CD14-positive monocyte (primary cell): ENCODE data around the gene ZNF800. TPM values are rescaled to one million over a fixed set of nuclear protein-coding genes. Genes with fewer than 3 reads are reported as not detected.

Experiments used
- DNase-seq, 3 donors: peaks; one replicate each; pipeline ENCODE4 v3.0.0-alpha.2; 2011 to 2022
- H2AFZ ChIP-seq: 2 replicates; pipeline ENCODE4 v1.6.0; 2012; ENCODE audit warnings: mild to moderate bottlenecking, low read depth, low read length, inconsistent platforms; ENCODE audit not compliant: insufficient read depth, poor library complexity, severe bottlenecking
- H3K27ac ChIP-seq, 2 donors: 1 replicate in 1 of 2; 2 replicates in 1 of 2; pipeline ENCODE4 v1.5.1; 2012 to 2013; ENCODE audit warnings: low read length in 2 of 2, control low read depth in 1 of 2, inconsistent platforms in 1 of 2, low read depth in 1 of 2, mild to moderate bottlenecking in 1 of 2
- H3K27me3 ChIP-seq, 2 donors: one replicate each; pipeline versions ENCODE4 v1.6.0 to v1.6.1; 2011 to 2013; ENCODE audit warnings: low read length in 2 of 2; ENCODE audit not compliant: control insufficient read depth in 2 of 2, insufficient read depth in 2 of 2
- H3K36me3 ChIP-seq, 2 donors: replicated peaks in 1 of 2; 1 replicate in 1 of 2; 2 replicates in 1 of 2; pipeline versions ENCODE4 v1.5.1 to v1.6.1; 2012 to 2013; ENCODE audit warnings: low read length in 2 of 2, control low read depth in 1 of 2, inconsistent platforms in 1 of 2, mild to moderate bottlenecking in 1 of 2; ENCODE audit not compliant: insufficient read depth in 2 of 2, control insufficient read depth in 1 of 2
- H3K4me1 ChIP-seq, 2 donors: 1 replicate in 1 of 2; 2 replicates in 1 of 2; pipeline versions ENCODE4 v1.5.1 to v1.6.1; 2012 to 2013; ENCODE audit warnings: low read length in 2 of 2, control low read depth in 1 of 2, inconsistent platforms in 1 of 2, mild to moderate bottlenecking in 1 of 2, moderate library complexity in 1 of 2; ENCODE audit not compliant: insufficient read depth in 2 of 2, control insufficient read depth in 1 of 2
- H3K4me2 ChIP-seq: replicated peaks from 2 replicates; pipeline ENCODE3; 2012; ENCODE audit warnings: low read length, moderate library complexity, mild to moderate bottlenecking; ENCODE audit not compliant: poor library complexity, severe bottlenecking; ENCODE audit errors: extremely low read depth
- H3K4me3 ChIP-seq, 3 experiments: fragments of 200-600 bp in 1 of 3; sonication (generic) in 1 of 3; replicated peaks in 1 of 3; 1 replicate in 2 of 3; 2 replicates in 1 of 3; pipeline ENCODE4 v1.5.1; 2011 to 2013; ENCODE audit warnings: low read length in 3 of 3, mild to moderate bottlenecking in 3 of 3, control low read depth in 2 of 3, low read depth in 2 of 3, inconsistent platforms in 1 of 3, moderate library complexity in 1 of 3
- H3K79me2 ChIP-seq: 2 replicates; pipeline ENCODE4 v1.6.0; 2012; ENCODE audit warnings: mild to moderate bottlenecking, control low read depth, inconsistent platforms, low read length, moderate library complexity; ENCODE audit not compliant: insufficient read depth
- H3K9ac ChIP-seq: 2 replicates; pipeline ENCODE4 v1.6.0; 2017; ENCODE audit warnings: low read length, mild to moderate bottlenecking; ENCODE audit not compliant: insufficient read depth, poor library complexity, severe bottlenecking
- H3K9me3 ChIP-seq, 2 donors: replicated peaks in 1 of 2; 1 replicate in 1 of 2; 2 replicates in 1 of 2; pipeline versions ENCODE4 v1.5.1 to v1.6.1; 2012 to 2013; ENCODE audit warnings: low read length in 2 of 2, control low read depth in 1 of 2; ENCODE audit not compliant: control insufficient read depth in 1 of 2, insufficient read depth in 1 of 2
- H4K20me1 ChIP-seq: 2 replicates; pipeline ENCODE4 v1.6.0; 2012; ENCODE audit warnings: mild to moderate bottlenecking, low read length, control low read depth, moderate library complexity; ENCODE audit not compliant: insufficient read depth
- H3K27ac Mint-ChIP-seq, 7 donors: one replicate each; pipeline ENCODE4 v1.8.0; 2020; ENCODE audit warnings: mild to moderate bottlenecking in 7 of 7, mixed read lengths in 7 of 7, moderate library complexity in 6 of 7, inconsistent platforms in 2 of 7
- H3K27me3 Mint-ChIP-seq, 3 donors: one replicate each; pipeline ENCODE4 v1.8.0; 2021 to 2022; ENCODE audit warnings: low read depth in 3 of 3, mild to moderate bottlenecking in 3 of 3, mixed read lengths in 3 of 3, moderate library complexity in 3 of 3, inconsistent platforms in 1 of 3
- H3K36me3 Mint-ChIP-seq, 2 donors: one replicate each; pipeline ENCODE4 v1.8.0; 2020; ENCODE audit warnings: mixed read lengths in 2 of 2, inconsistent platforms in 1 of 2, mild to moderate bottlenecking in 1 of 2
- H3K4me1 Mint-ChIP-seq: one replicate; pipeline ENCODE4 v1.8.0; 2020; ENCODE audit warnings: mild to moderate bottlenecking, mixed read lengths
- H3K4me3 Mint-ChIP-seq, 2 donors: one replicate each; pipeline ENCODE4 v1.8.0; 2020; ENCODE audit warnings: mild to moderate bottlenecking in 2 of 2, mixed read lengths in 2 of 2, moderate library complexity in 1 of 2
- H3K9me3 Mint-ChIP-seq, 7 donors: one replicate each; pipeline ENCODE4 v1.8.0; 2020 to 2022; ENCODE audit warnings: mixed read lengths in 7 of 7, mild to moderate bottlenecking in 6 of 7, moderate library complexity in 6 of 7, inconsistent platforms in 2 of 7
- CTCF ChIP-seq: fragments of 200-600 bp; IDR thresholded peaks from one replicate; pipeline ENCODE4 v1.8.0; 2022; ENCODE audit warnings: antibody characterized with exemption, mild to moderate bottlenecking
- whole genome bisulfite sequencing: methylation state at CpG from one replicate; pipeline ENCODE4 v1.1.5; 2013; ENCODE audit warnings: missing lambda C conversion rate; ENCODE audit not compliant: insufficient coverage; 5-methylcytosine and 5-hydroxymethylcytosine counted together
- intact Hi-C, 2 donors: fragments of 100-400 bp; cut with micrococcal nuclease; formaldehyde crosslinking; loops; one replicate each; pipeline versions ENCODE4 v1.15.0 to v1.15.1; 2023
- polyA plus RNA-seq, 3 donors: library from polyadenylated mRNA; depleted of rRNA in 1 of 3; unstranded in 2 of 3; stranded (reverse) in 1 of 3; fragments of 300-500 nt in 2 of 3; fragments of >200 nt in 1 of 3; fragmentation: Illumina TruSeq in 2 of 3; gene quantifications; 1 replicate in 2 of 3; 2 replicates in 1 of 3; pipeline ENCODE4 v1.2.3, GENCODE V29; 2012 to 2021

The ZNF800 gene
- polyA plus RNA-seq, 3 donors: 11.8 to 19.6 (median 16.2) TPM

GRCh38 chr7:127411176-127411575 lies 18.7 kb upstream of the ZNF800 start:
- Mint-ChIP-seq H3K36me3 (peaks cover 0 to 1% of the 10 kb centered on the region in 2 donors), H3K9me3 (peaks cover 0 to 7% (median 0%) of the 10 kb centered on the region in 7 donors), H3K4me3 (no peak overlapping the region), H3K4me1 (peaks cover 34% of the 10 kb centered on the region), H3K27me3 (peaks cover 33 to 55% (median 33%) of the 10 kb centered on the region in 3 donors), H3K27ac (no peak overlapping the region)
- intact Hi-C loops: no loop called here
- Histone ChIP-seq H3K27ac (no peak overlapping the region), H3K4me2 (no peak overlapping the region), H3K9me3 (no peaks in the 10 kb centered on the region), H4K20me1 (no peaks in the 10 kb centered on the region), H3K4me3 (no peak overlapping the region), H2AFZ (no peak overlapping the region), H3K9ac (no peak overlapping the region), H3K4me1 (peaks cover 18 to 21% of the 10 kb centered on the region in 2 donors), H3K36me3 (no peaks in the 10 kb centered on the region), H3K79me2 (no peaks in the 10 kb centered on the region), H3K27me3 (peaks cover 41 to 58% of the 10 kb centered on the region in 2 donors)
- no peak for TF ChIP-seq CTCF
- no peak for DNase-seq

DNA sequence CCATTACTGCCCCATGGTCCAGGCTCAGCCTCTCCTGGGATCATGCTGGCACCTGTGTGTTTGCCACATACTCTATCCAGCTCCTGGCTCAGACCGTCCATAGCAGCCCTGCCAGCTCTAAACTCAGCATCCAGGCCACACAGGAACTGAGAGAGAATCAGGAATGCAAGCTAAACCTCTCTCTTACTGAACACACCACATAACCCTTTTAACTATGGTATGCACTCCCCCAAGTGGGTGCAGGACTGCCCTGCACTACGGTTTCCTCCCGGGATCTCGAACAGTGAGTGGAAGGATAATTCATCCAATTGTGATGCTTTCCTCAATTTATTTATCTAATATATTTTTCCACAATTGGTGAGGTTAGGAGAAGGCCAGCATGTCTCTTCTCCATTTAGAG lies 17.1 kb upstream of the ZNF800 start:
- intact Hi-C loops: no loop called here
- H3K9me3 Mint-ChIP-seq: peaks cover 0 to 3% (median 0%) of the 10 kb centered on the region in 7 donors

More for the DNA sequence above, 17.1 kb upstream of the ZNF800 start:
- H3K36me3 ChIP-seq: no peaks in the 10 kb centered on the region
- no peak overlapping the region for H3K9ac ChIP-seq
- H3K36me3 Mint-ChIP-seq: no peaks in the 10 kb centered on the region
- peaks cover 27 to 47% (median 27%) of the 10 kb centered on the region in 3 donors for H3K27me3 Mint-ChIP-seq
- no peaks in the 10 kb centered on the region for H4K20me1 ChIP-seq
- TF ChIP-seq CTCF: no peak
- no peak overlapping the region for H3K27ac ChIP-seq
- peaks cover 12 to 19% of the 10 kb centered on the region in 2 donors for H3K4me1 ChIP-seq
- peak overlapping the region in 1 of 2 donors; percentile 15 for H3K4me3 Mint-ChIP-seq
- H3K4me3 ChIP-seq: no peak overlapping the region
- no peaks in the 10 kb centered on the region for H3K9me3 ChIP-seq
- peaks cover 28% of the 10 kb centered on the region for H3K4me1 Mint-ChIP-seq
- peaks cover 29 to 50% of the 10 kb centered on the region in 2 donors for H3K27me3 ChIP-seq
- H2AFZ ChIP-seq: no peak overlapping the region
- WGBS: 89% methylated on average over 1 of the region's 4 CpGs
- H3K4me2 ChIP-seq: no peak overlapping the region
- H3K27ac Mint-ChIP-seq: no peak overlapping the region
- no peaks in the 10 kb centered on the region for H3K79me2 ChIP-seq
- DNase-seq: no peak
